WTC11 (cell line): Measurements from ENCODE around the gene ZNHIT3. TPM values are rescaled to one million over a fixed set of nuclear protein-coding genes. Genes with fewer than 3 reads are reported as not detected.

Experiments
- ATAC-seq: fragments of 200-7000 bp; cut with Tn5 transposase; 2 replicates; pipeline ENCODE4 v1.10.0; 2021; ENCODE audit warnings: mild to moderate bottlenecking, moderate library complexity
- CTCF ChIA-PET: fragments of 300-600 bp; sonication (Branson Sonifier 250); formaldehyde crosslinking; loops from one replicate; lab custom pipeline; 2021; ENCODE audit warnings: antibody characterized with exemption; lab: Charles Lee
- POLR2A ChIA-PET: fragments of 350-600 bp; sonication (Branson Sonifier 250); formaldehyde crosslinking; loops from one replicate; lab custom pipeline; 2021; ENCODE audit warnings: antibody characterized with exemption; lab: Charles Lee
- DNase-seq: peaks from one replicate; pipeline ENCODE4 v3.0.0; 2021; ENCODE audit warnings: low spot score
- H3K27ac Mint-ChIP-seq: 2 replicates; pipeline ENCODE4 v1.8.0; 2021; ENCODE audit warnings: mixed read lengths
- H3K27me3 Mint-ChIP-seq: 2 replicates; pipeline ENCODE4 v1.8.0; 2021; ENCODE audit warnings: low read depth, mild to moderate bottlenecking, moderate library complexity, mixed read lengths
- H3K36me3 Mint-ChIP-seq: 2 replicates; pipeline ENCODE4 v1.8.0; 2021; ENCODE audit warnings: mixed read lengths
- H3K4me1 Mint-ChIP-seq: 2 replicates; pipeline ENCODE4 v1.8.0; 2022; ENCODE audit warnings: mixed read lengths
- H3K4me3 Mint-ChIP-seq: 2 replicates; pipeline ENCODE4 v1.8.0; 2021; ENCODE audit warnings: mild to moderate bottlenecking, moderate library complexity, mixed read lengths
- H3K9me3 Mint-ChIP-seq: 2 replicates; pipeline ENCODE4 v1.8.0; 2021; ENCODE audit warnings: mixed read lengths
- E2F4 ChIP-seq: sonication (generic); formaldehyde crosslinking; IDR thresholded peaks from 2 replicates; pipeline ENCODE4 v1.8.1; 2022; ENCODE audit warnings: low read depth, mild to moderate bottlenecking, moderate library complexity, missing genetic modification reagents, borderline replicate concordance
- FOXK1 ChIP-seq: sonication (generic); formaldehyde crosslinking; IDR thresholded peaks from 2 replicates; pipeline ENCODE4 v1.8.0; 2022; ENCODE audit warnings: mild to moderate bottlenecking, moderate library complexity, missing genetic modification reagents
- FOXP4 ChIP-seq: sonication (generic); formaldehyde crosslinking; IDR thresholded peaks from 2 replicates; pipeline ENCODE4 v1.8.0; 2022; ENCODE audit warnings: mild to moderate bottlenecking, missing genetic modification reagents
- GABPB1 ChIP-seq: sonication (generic); formaldehyde crosslinking; IDR thresholded peaks from 2 replicates; pipeline ENCODE4 v1.8.1; 2023; ENCODE audit warnings: mild to moderate bottlenecking, missing genetic modification reagents
- JUN ChIP-seq: sonication (generic); formaldehyde crosslinking; IDR thresholded peaks from 2 replicates; pipeline ENCODE4 v1.8.0; 2023; ENCODE audit warnings: mild to moderate bottlenecking, missing genetic modification reagents
- NR3C1 ChIP-seq: sonication (generic); formaldehyde crosslinking; conservative IDR thresholded peaks from 2 replicates; pipeline ENCODE4 v1.8.1; 2023; ENCODE audit warnings: low read depth, mild to moderate bottlenecking, missing genetic modification reagents
- SMAD4 ChIP-seq: sonication (generic); formaldehyde crosslinking; IDR thresholded peaks from 2 replicates; pipeline ENCODE4 v1.8.0; 2022; ENCODE audit warnings: mild to moderate bottlenecking, missing genetic modification reagents
- USF1 ChIP-seq: sonication (generic); formaldehyde crosslinking; IDR thresholded peaks from 2 replicates; pipeline ENCODE4 v1.8.0; 2022; ENCODE audit warnings: mild to moderate bottlenecking, missing genetic modification reagents
- USF2 ChIP-seq: sonication (generic); formaldehyde crosslinking; IDR thresholded peaks from 2 replicates; pipeline ENCODE4 v1.8.1; 2023; ENCODE audit warnings: mild to moderate bottlenecking, missing genetic modification reagents, moderate library complexity
- ZBTB21 ChIP-seq: sonication (generic); formaldehyde crosslinking; IDR thresholded peaks from 2 replicates; pipeline ENCODE4 v1.8.1; 2023; ENCODE audit warnings: mild to moderate bottlenecking, missing genetic modification reagents, borderline replicate concordance
- ZNF121 ChIP-seq: sonication (generic); formaldehyde crosslinking; IDR thresholded peaks from 2 replicates; pipeline ENCODE4 v1.8.0; 2023; ENCODE audit warnings: missing genetic modification reagents
- ZNF317 ChIP-seq: sonication (generic); formaldehyde crosslinking; IDR thresholded peaks from 2 replicates; pipeline ENCODE4 v1.8.1; 2023; ENCODE audit warnings: low read depth, mild to moderate bottlenecking, moderate library complexity, missing genetic modification reagents, borderline replicate concordance
- ZNF416 ChIP-seq: fragments of 250-450 bp; sonication (Bioruptor Pico); IDR thresholded peaks from 2 replicates; pipeline ENCODE4 v1.9.0; 2021; ENCODE audit warnings: mild to moderate bottlenecking, inconsistent platforms
- total RNA-seq: library from RNA; stranded (reverse); gene quantifications from 3 replicates; pipeline ENCODE4 v1.2.3, GENCODE V29; 2021
- TF ChIP-seq, protein P1 (sequence below): sonication (generic); formaldehyde crosslinking; IDR thresholded peaks from 2 replicates; pipeline ENCODE4 v1.8.1; 2023; ENCODE audit warnings: mild to moderate bottlenecking, missing genetic modification reagents
- TF ChIP-seq, protein P2 (sequence below): sonication (generic); formaldehyde crosslinking; IDR thresholded peaks from 2 replicates; pipeline ENCODE4 v1.8.1; 2022; ENCODE audit warnings: mild to moderate bottlenecking, missing genetic modification reagents, moderate library complexity, borderline replicate concordance
- TF ChIP-seq, protein P3 (sequence below): sonication (generic); formaldehyde crosslinking; IDR thresholded peaks from 2 replicates; pipeline ENCODE4 v1.8.0; 2023; ENCODE audit warnings: missing genetic modification reagents

ZNHIT3 gene
- total RNA-seq, 1 experiment from 2014 or later = 47.0 TPM

- ChIA-PET CTCF (interaction anchor here (1.6 to 2.9 kb wide), 9 partner anchors 10 to 512 kb away, joined by 4 to 24 read pairs (median 14); partner anchors contain the start of gene CCL16), POLR2A (no interaction called here)
- H3K4me1 Mint-ChIP-seq = peaks cover 22% of the 10 kb centered on the region
These were observed 4.7 kb upstream of the ZNHIT3 start for GRCh38 chr17:36481829-36482228.

More at GRCh38 chr17:36481829-36482228, 4.7 kb upstream of the ZNHIT3 start:
- H3K9me3 Mint-ChIP-seq = no peaks in the 10 kb centered on the region
- H3K27ac Mint-ChIP-seq = no peak overlapping the region
- peaks cover 64% of the 10 kb centered on the region for H3K27me3 Mint-ChIP-seq
- ATAC-seq = no peak
- no peak for TF ChIP-seq FOXK1 (CRISPR knock-in tag)
- TF ChIP-seq JUN (CRISPR knock-in tag) = no peak
- TF ChIP-seq NR3C1 = no peak
- no peak for TF ChIP-seq GABPB1 (CRISPR knock-in tag)
- TF ChIP-seq, protein P1, sequence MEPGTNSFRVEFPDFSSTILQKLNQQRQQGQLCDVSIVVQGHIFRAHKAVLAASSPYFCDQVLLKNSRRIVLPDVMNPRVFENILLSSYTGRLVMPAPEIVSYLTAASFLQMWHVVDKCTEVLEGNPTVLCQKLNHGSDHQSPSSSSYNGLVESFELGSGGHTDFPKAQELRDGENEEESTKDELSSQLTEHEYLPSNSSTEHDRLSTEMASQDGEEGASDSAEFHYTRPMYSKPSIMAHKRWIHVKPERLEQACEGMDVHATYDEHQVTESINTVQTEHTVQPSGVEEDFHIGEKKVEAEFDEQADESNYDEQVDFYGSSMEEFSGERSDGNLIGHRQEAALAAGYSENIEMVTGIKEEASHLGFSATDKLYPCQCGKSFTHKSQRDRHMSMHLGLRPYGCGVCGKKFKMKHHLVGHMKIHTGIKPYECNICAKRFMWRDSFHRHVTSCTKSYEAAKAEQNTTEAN (CRISPR knock-in tag) = no peak
- TF ChIP-seq ZBTB21 (CRISPR knock-in tag) = no peak
- no peak for TF ChIP-seq USF1 (CRISPR knock-in tag)
- TF ChIP-seq, protein P2, sequence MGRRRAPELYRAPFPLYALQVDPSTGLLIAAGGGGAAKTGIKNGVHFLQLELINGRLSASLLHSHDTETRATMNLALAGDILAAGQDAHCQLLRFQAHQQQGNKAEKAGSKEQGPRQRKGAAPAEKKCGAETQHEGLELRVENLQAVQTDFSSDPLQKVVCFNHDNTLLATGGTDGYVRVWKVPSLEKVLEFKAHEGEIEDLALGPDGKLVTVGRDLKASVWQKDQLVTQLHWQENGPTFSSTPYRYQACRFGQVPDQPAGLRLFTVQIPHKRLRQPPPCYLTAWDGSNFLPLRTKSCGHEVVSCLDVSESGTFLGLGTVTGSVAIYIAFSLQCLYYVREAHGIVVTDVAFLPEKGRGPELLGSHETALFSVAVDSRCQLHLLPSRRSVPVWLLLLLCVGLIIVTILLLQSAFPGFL = no peak
- no peak for TF ChIP-seq USF2 (CRISPR knock-in tag)
- no peak for TF ChIP-seq FOXP4
- TF ChIP-seq SMAD4 = no peak
- no peak for TF ChIP-seq E2F4 (CRISPR knock-in tag)
- TF ChIP-seq, protein P3, sequence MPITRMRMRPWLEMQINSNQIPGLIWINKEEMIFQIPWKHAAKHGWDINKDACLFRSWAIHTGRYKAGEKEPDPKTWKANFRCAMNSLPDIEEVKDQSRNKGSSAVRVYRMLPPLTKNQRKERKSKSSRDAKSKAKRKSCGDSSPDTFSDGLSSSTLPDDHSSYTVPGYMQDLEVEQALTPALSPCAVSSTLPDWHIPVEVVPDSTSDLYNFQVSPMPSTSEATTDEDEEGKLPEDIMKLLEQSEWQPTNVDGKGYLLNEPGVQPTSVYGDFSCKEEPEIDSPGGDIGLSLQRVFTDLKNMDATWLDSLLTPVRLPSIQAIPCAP = no peak
- TF ChIP-seq ZNF317 (CRISPR knock-in tag) = no peak
- no peak for TF ChIP-seq ZNF121 (CRISPR knock-in tag)
- TF ChIP-seq ZNF416 (CRISPR knock-in tag) = no peak
- H3K36me3 Mint-ChIP-seq = no peaks in the 10 kb centered on the region; the same call in 1 of the 2 replicates
- no peak for DNase-seq
- no peak overlapping the region for H3K4me3 Mint-ChIP-seq
